GM23338 (cell line): ENCODE measurements around the gene IRF2BPL. TPM values are rescaled to one million over a fixed set of nuclear protein-coding genes. Genes with fewer than 3 reads are reported as not detected.

Source experiments
- ATAC-seq: fragments of 200-7000 bp; cut with Tn5 transposase; 3 replicates; pipeline ENCODE4 v1.9.1; 2020
- DNase-seq: peaks from one replicate; pipeline ENCODE4 v3.0.0-alpha.2; 2015; ENCODE audit warnings: low spot score
- H2AFZ ChIP-seq: fragments of 200-600 bp; sonication (generic); 2 replicates; pipeline ENCODE4 v1.8.0; 2016; ENCODE audit warnings: antibody characterized with exemption, mild to moderate bottlenecking, moderate library complexity
- H3F3A ChIP-seq: fragments of 200-600 bp; sonication (generic); replicated peaks from 2 replicates; pipeline ENCODE4 v1.8.0; 2017; ENCODE audit warnings: antibody characterized with exemption, mixed run types, low read depth
- H3K27ac ChIP-seq: fragments of 200-600 bp; sonication (generic); 2 replicates; pipeline ENCODE4 v1.6.1; 2016; ENCODE audit warnings: low read depth
- H3K27me3 ChIP-seq: fragments of 200-600 bp; sonication (generic); 2 replicates; pipeline ENCODE4 v1.8.0; 2016; ENCODE audit warnings: mild to moderate bottlenecking, mixed run types, moderate library complexity; ENCODE audit not compliant: insufficient read depth
- H3K36me3 ChIP-seq: fragments of 200-600 bp; sonication (generic); 2 replicates; pipeline ENCODE4 v1.8.0; 2016; ENCODE audit warnings: mild to moderate bottlenecking; ENCODE audit not compliant: insufficient read depth
- H3K4me1 ChIP-seq: fragments of 200-600 bp; sonication (generic); 2 replicates; pipeline ENCODE4 v1.8.0; 2016; ENCODE audit warnings: mild to moderate bottlenecking, moderate library complexity; ENCODE audit not compliant: insufficient read depth
- H3K4me2 ChIP-seq: fragments of 200-600 bp; sonication (generic); 2 replicates; pipeline ENCODE4 v1.7.1; 2017; ENCODE audit warnings: mixed run types
- H3K4me3 ChIP-seq: fragments of 200-600 bp; sonication (generic); 2 replicates; pipeline ENCODE4 v1.6.1; 2016; ENCODE audit warnings: mixed run types
- H3K79me2 ChIP-seq: fragments of 200-600 bp; sonication (generic); replicated peaks from 2 replicates; pipeline ENCODE4 v1.8.0; 2017; ENCODE audit warnings: mild to moderate bottlenecking; ENCODE audit not compliant: insufficient read depth
- H3K9me2 ChIP-seq: fragments of 200-600 bp; sonication (generic); 2 replicates; pipeline ENCODE4 v1.8.0; 2017; ENCODE audit not compliant: insufficient read depth
- H4K20me1 ChIP-seq: fragments of 200-600 bp; sonication (generic); replicated peaks from 2 replicates; pipeline ENCODE4 v1.8.0; 2017; ENCODE audit warnings: mild to moderate bottlenecking; ENCODE audit not compliant: insufficient read depth
- H3K27ac Mint-ChIP-seq: 2 replicates; pipeline ENCODE4 v1.8.0; 2020; ENCODE audit warnings: inconsistent platforms, mild to moderate bottlenecking, moderate library complexity, mixed read lengths
- H3K27me3 Mint-ChIP-seq: 3 replicates; pipeline ENCODE4 v1.8.0; 2022; ENCODE audit warnings: low read depth, mild to moderate bottlenecking, moderate library complexity, mixed read lengths, inconsistent platforms; ENCODE audit not compliant: insufficient read depth, poor library complexity
- H3K36me3 Mint-ChIP-seq: 3 replicates; pipeline ENCODE4 v1.8.0; 2021; ENCODE audit warnings: low read depth, mild to moderate bottlenecking, inconsistent platforms, moderate library complexity, mixed read lengths
- H3K4me1 Mint-ChIP-seq: 3 replicates; pipeline ENCODE4 v1.8.0; 2020; ENCODE audit warnings: mild to moderate bottlenecking, inconsistent platforms, mixed read lengths
- H3K4me3 Mint-ChIP-seq: 3 replicates; pipeline ENCODE4 v1.8.0; 2021; ENCODE audit warnings: moderate library complexity, mild to moderate bottlenecking, inconsistent platforms, mixed read lengths
- H3K9me3 Mint-ChIP-seq: 3 replicates; pipeline ENCODE4 v1.8.0; 2020; ENCODE audit warnings: moderate library complexity, mild to moderate bottlenecking, inconsistent platforms, mixed read lengths
- CREB1 ChIP-seq: fragments of 250-450 bp; sonication (Bioruptor Pico); IDR thresholded peaks from 2 replicates; pipeline ENCODE4 v1.5.0; 2020; ENCODE audit warnings: low read depth, mild to moderate bottlenecking, moderate library complexity
- CTCF ChIP-seq, 2 experiments: fragments of 200-600 bp in 1 of 2; sonication (generic) in 1 of 2; conservative IDR thresholded peaks; 2 replicates each; pipeline versions ENCODE4 v1.5.1 to v1.6.1; 2016 to 2017; ENCODE audit warnings: antibody characterized with exemption in 2 of 2, low read depth in 2 of 2, mild to moderate bottlenecking in 2 of 2, moderate library complexity in 1 of 2
- ETS1 ChIP-seq: IDR thresholded peaks from 2 replicates; pipeline ENCODE4 v1.6.1; 2016; ENCODE audit warnings: antibody characterized with exemption
- EZH2 ChIP-seq: fragments of 200-600 bp; sonication (generic); IDR thresholded peaks from one replicate; pipeline ENCODE4 v1.8.0; 2017; ENCODE audit warnings: antibody characterized with exemption, mild to moderate bottlenecking, low read depth; ENCODE audit not compliant: unreplicated experiment
- EZH2phosphoT487 ChIP-seq: fragments of 200-600 bp; sonication (generic); IDR thresholded peaks from one replicate; pipeline ENCODE4 v1.8.1; 2018; ENCODE audit warnings: antibody characterized with exemption; ENCODE audit not compliant: unreplicated experiment
- JUNB ChIP-seq: IDR thresholded peaks from one replicate; pipeline ENCODE4 v1.6.1; 2016; ENCODE audit warnings: antibody characterized with exemption; ENCODE audit not compliant: unreplicated experiment
- NANOG ChIP-seq: IDR thresholded peaks from 2 replicates; pipeline ENCODE4 v1.6.1; 2016; ENCODE audit warnings: antibody characterized with exemption, borderline replicate concordance
- POLR2AphosphoS5 ChIP-seq: IDR thresholded peaks from 2 replicates; pipeline ENCODE4 v1.6.1; 2016; ENCODE audit warnings: antibody characterized with exemption, low read depth
- REST ChIP-seq: IDR thresholded peaks from one replicate; pipeline ENCODE4 v1.6.1; 2018; ENCODE audit warnings: antibody characterized with exemption; ENCODE audit not compliant: unreplicated experiment
- STAT1 ChIP-seq: IDR thresholded peaks from one replicate; pipeline ENCODE4 v1.6.1; 2016; ENCODE audit warnings: antibody characterized with exemption; ENCODE audit not compliant: unreplicated experiment
- ZNF331 ChIP-seq: fragments of 250-450 bp; sonication (Bioruptor Pico); IDR thresholded peaks from 2 replicates; pipeline ENCODE4 v1.5.0; 2020; ENCODE audit warnings: low read depth, mild to moderate bottlenecking, moderate library complexity
- ZNF462 ChIP-seq: fragments of 250-450 bp; sonication (Bioruptor Pico); IDR thresholded peaks from 2 replicates; pipeline ENCODE4 v1.5.0; 2020; ENCODE audit warnings: mild to moderate bottlenecking, moderate library complexity
- polyA plus RNA-seq: library from polyadenylated mRNA; unstranded; fragments of >200 nt; fragmentation: Nextera tagmentation; extraction: Ambion mirVana; gene quantifications from 2 replicates; pipeline ENCODE4 v1.2.1, GENCODE V29; 2016
- total RNA-seq: library from RNA; depleted of rRNA; stranded (reverse); fragments of >200 nt; shearing (Covaris generic); gene quantifications from 2 replicates; pipeline ENCODE4 v1.2.3, GENCODE V29; 2014

Gene IRF2BPL
- total and polyA plus RNA-seq, 2 experiments from 2014 or later, result 11.2 to 119 TPM

GRCh38 chr14:76981670-76982069 lies 46.8 kb downstream of the IRF2BPL start:
- no peaks in the 10 kb centered on the region for H3K36me3 Mint-ChIP-seq
- peaks cover 6% of the 10 kb centered on the region for H3K27me3 Mint-ChIP-seq
- Histone ChIP-seq H2AFZ (no peak overlapping the region), H3K36me3 (no peaks in the 10 kb centered on the region; the same call in 1 of the 2 replicates), H3K9me2 (no peaks in the 10 kb centered on the region), H3K4me1 (peaks cover 20% of the 10 kb centered on the region), H3K27me3 (no peaks in the 10 kb centered on the region), H3K27ac (no peak overlapping the region), H3K4me3 (no peak overlapping the region), H3F3A (no peaks in the 10 kb centered on the region), H3K4me2 (no peak overlapping the region), H3K79me2 (no peaks in the 10 kb centered on the region), H4K20me1 (no peaks in the 10 kb centered on the region)
- no peak overlapping the region for H3K4me3 Mint-ChIP-seq
- no peaks in the 10 kb centered on the region; the same call in 1 of the 3 replicates for H3K9me3 Mint-ChIP-seq
- no peak overlapping the region; the same call in 1 of the 2 replicates for H3K27ac Mint-ChIP-seq
- ATAC-seq (no peak), DNase-seq (no peak)
- no peak for TF ChIP-seq NANOG
- TF ChIP-seq EZH2phosphoT487, result no peak
- TF ChIP-seq ZNF331 (CRISPR knock-in tag), result no peak
- no peak for TF ChIP-seq CREB1 (CRISPR knock-in tag)
- TF ChIP-seq EZH2, result no peak
- no peak for TF ChIP-seq ETS1
- no peak for TF ChIP-seq REST
- no peak for TF ChIP-seq ZNF462
- no peak for TF ChIP-seq POLR2AphosphoS5
- no peak for TF ChIP-seq STAT1
- no peak for TF ChIP-seq CTCF (conservative IDR thresholded peaks at IDR 0.05; ENCODE audit: low read depth in 2 of 2)
- TF ChIP-seq JUNB, result no peak
- peaks cover 28% of the 10 kb centered on the region for H3K4me1 Mint-ChIP-seq
